PFSK-1 (cell line): ENCODE measurements around the gene ULBP2.

ENCODE experiments used
- POLR2AphosphoS5 ChIP-seq: IDR thresholded peaks from 2 replicates; pipeline ENCODE4 v1.6.1; 2012; ENCODE audit warnings: low read depth, mild to moderate bottlenecking, control low read depth, low read length, moderate library complexity
- SIN3A ChIP-seq: IDR thresholded peaks from 2 replicates; pipeline ENCODE4 v1.6.1; 2012; ENCODE audit warnings: mild to moderate bottlenecking, low read length, moderate library complexity, borderline replicate concordance; ENCODE audit not compliant: insufficient read depth

DNA sequence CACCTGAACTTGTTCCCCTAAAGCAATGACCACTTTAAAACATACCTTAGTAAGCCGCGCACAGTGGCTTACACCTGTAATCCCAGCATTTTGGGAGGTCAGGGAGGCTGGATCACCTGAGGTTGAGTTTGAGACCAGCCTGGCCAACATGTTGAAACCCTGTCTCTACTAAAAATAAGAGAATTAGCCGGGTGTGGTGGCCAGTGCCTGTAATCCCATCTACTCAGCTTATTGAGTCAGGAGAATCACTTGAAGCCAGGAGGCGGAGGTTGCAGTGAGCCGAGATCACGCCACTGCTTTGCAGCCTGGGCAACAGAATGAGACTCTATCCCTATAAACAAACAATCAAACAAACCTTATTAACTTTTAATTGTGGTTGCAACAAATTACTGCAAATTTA, 42.3 kb upstream of the ULBP2 start:
- no peak for TF ChIP-seq SIN3A
- TF ChIP-seq POLR2AphosphoS5, result no peak
